HepG2 (cell line): ENCODE results near the gene ZNF3. TPM values are rescaled to one million over a fixed set of nuclear protein-coding genes. Genes with fewer than 3 reads are reported as not detected.
A peak's percentile ranks its signal among the peaks of the same experiment; 100 is the strongest.

Experiments used
- ATAC-seq: fragments of 200-7000 bp; cut with Tn5 transposase; 3 replicates; pipeline ENCODE4 v1.9.1; 2020; ENCODE audit warnings: mild to moderate bottlenecking, moderate library complexity
- BruUV-seq: library from RNA; stranded (reverse); fragments of 400-500 nt; replicated peaks from 2 replicates; lab custom pipeline; 2021; lab: Mats Ljungman, UMichigan
- CTCF ChIA-PET: fragments of 300-600 bp; formaldehyde crosslinking; extraction: SDS; loops from one replicate; lab custom pipeline; 2021; ENCODE audit warnings: low total read pairs, inconsistent platforms, low intra/inter-chr PET ratio; lab: Yijun Ruan, JAX
- POLR2A ChIA-PET: fragments of 350-600 bp; sonication (Branson Sonifier 250); formaldehyde crosslinking; loops from one replicate; lab custom pipeline; 2020; ENCODE audit warnings: antibody characterized with exemption, inconsistent platforms; lab: Yijun Ruan, JAX
- DNase-seq: peaks from one replicate; pipeline ENCODE4 v3.0.0-alpha.2; 2015; ENCODE audit warnings: low spot score
- FAIRE-seq: peaks from 3 replicates; lab custom pipeline; 2011; peaks lifted over from hg19 to GRCh38; lab: Jason Lieb, UNC
- H2AFZ ChIP-seq: one replicate; pipeline ENCODE4 v1.6.1; 2011; ENCODE audit warnings: low read length, inconsistent platforms
- H3K27ac ChIP-seq: fragments of 300-600 bp; 3 replicates; pipeline ENCODE4 v1.8.0; 2011; ENCODE audit warnings: mixed run types, mild to moderate bottlenecking, mixed read lengths, low read length, inconsistent platforms; ENCODE audit not compliant: insufficient read depth; ENCODE audit errors: extremely low read length
- H3K27me3 ChIP-seq, 2 experiments: fragments of 200-600 bp in 1 of 2; 2 replicates in 1 of 2; 3 replicates in 1 of 2; pipeline versions ENCODE4 v1.6.0 to v1.8.0; 2011; ENCODE audit warnings: low read length in 2 of 2, mild to moderate bottlenecking in 2 of 2, moderate library complexity in 2 of 2, inconsistent platforms in 1 of 2; ENCODE audit not compliant: insufficient read depth in 2 of 2, control insufficient read depth in 1 of 2
- H3K36me3 ChIP-seq, 2 experiments: fragments of 200-600 bp in 1 of 2; replicated peaks in 1 of 2; 2 replicates in 1 of 2; 3 replicates in 1 of 2; pipeline versions ENCODE4 v1.5.1 to v1.8.0; 2011; ENCODE audit warnings: low read length in 2 of 2, inconsistent platforms in 1 of 2; ENCODE audit not compliant: insufficient read depth in 2 of 2, control insufficient read depth in 1 of 2
- H3K4me1 ChIP-seq: 2 replicates; pipeline ENCODE4 v1.5.1; 2012; ENCODE audit warnings: low read length, inconsistent platforms; ENCODE audit not compliant: insufficient read depth
- H3K4me2 ChIP-seq: 2 replicates; pipeline ENCODE4 v1.6.0; 2011; ENCODE audit warnings: low read depth, low read length, inconsistent platforms
- H3K4me3 ChIP-seq, 3 experiments: fragments of 200-600 bp in 1 of 3; sonication (generic), shearing (Covaris generic) in 1 of 3; replicated peaks in 1 of 3; 2 replicates each; pipeline ENCODE4 v1.5.1; 2011 to 2016; ENCODE audit warnings: low read length in 3 of 3, inconsistent platforms in 2 of 3, low read depth in 2 of 3, mild to moderate bottlenecking in 2 of 3, control low read depth in 1 of 3, mixed read lengths in 1 of 3; ENCODE audit not compliant: insufficient read depth in 1 of 3
- H3K79me2 ChIP-seq: one replicate; pipeline ENCODE4 v1.6.1; 2011; ENCODE audit warnings: low read length, inconsistent platforms; ENCODE audit not compliant: insufficient read depth
- H3K9ac ChIP-seq: 2 replicates; pipeline ENCODE4 v1.6.0; 2011; ENCODE audit warnings: mild to moderate bottlenecking, low read depth, low read length, inconsistent platforms; ENCODE audit not compliant: insufficient read depth
- H3K9me3 ChIP-seq: 2 replicates; pipeline ENCODE4 v1.5.1; 2012; ENCODE audit warnings: mild to moderate bottlenecking, low read length
- H4K20me1 ChIP-seq: 2 replicates; pipeline ENCODE4 v1.6.0; 2011; ENCODE audit warnings: inconsistent platforms, mild to moderate bottlenecking, low read length, moderate library complexity; ENCODE audit not compliant: insufficient read depth
- ARNT2 ChIP-seq: sonication (generic); formaldehyde crosslinking; IDR thresholded peaks from 2 replicates; pipeline ENCODE4 v1.8.0; 2022; ENCODE audit warnings: mild to moderate bottlenecking, low read depth, missing genetic modification reagents, moderate library complexity
- DNMT3B ChIP-seq: conservative IDR thresholded peaks from 2 replicates; pipeline ENCODE4 v1.6.1; 2016; ENCODE audit warnings: missing biosample characterization, control low read depth
- FOSL2 ChIP-seq: sonication (generic); formaldehyde crosslinking; IDR thresholded peaks from 2 replicates; pipeline ENCODE4 v1.4.0; 2020; ENCODE audit warnings: missing genetic modification reagents
- HOXA7 ChIP-seq: sonication (generic); formaldehyde crosslinking; IDR thresholded peaks from 2 replicates; pipeline ENCODE4 v1.8.1; 2022; ENCODE audit warnings: mild to moderate bottlenecking, missing genetic modification reagents, moderate library complexity
- IRX3 ChIP-seq: sonication (generic); formaldehyde crosslinking; IDR thresholded peaks from 2 replicates; pipeline ENCODE4 v1.8.1; 2023; ENCODE audit warnings: mild to moderate bottlenecking, low read depth, missing genetic modification reagents, borderline replicate concordance
- MTA1 ChIP-seq: sonication (generic); formaldehyde crosslinking; IDR thresholded peaks from 2 replicates; pipeline ENCODE4 v1.4.0; 2020; ENCODE audit warnings: missing genetic modification reagents, mild to moderate bottlenecking, borderline replicate concordance
- NFIC ChIP-seq: IDR thresholded peaks from 2 replicates; pipeline ENCODE4 v1.6.1; 2012; ENCODE audit warnings: mild to moderate bottlenecking, low read length, inconsistent platforms
- NR2C2 ChIP-seq: sonication (generic); formaldehyde crosslinking; IDR thresholded peaks from 2 replicates; pipeline ENCODE4 v1.4.0; 2020; ENCODE audit warnings: missing genetic modification reagents, mild to moderate bottlenecking, moderate library complexity, borderline replicate concordance
- SAFB2 ChIP-seq: sonication (generic); formaldehyde crosslinking; IDR thresholded peaks from 2 replicates; pipeline ENCODE4 v1.5.1; 2020; ENCODE audit warnings: missing genetic modification reagents, low read depth, mild to moderate bottlenecking, borderline replicate concordance
- SRF ChIP-seq: IDR thresholded peaks from 2 replicates; pipeline ENCODE4 v1.6.1; 2011; ENCODE audit warnings: mild to moderate bottlenecking, low read depth, low read length, moderate library complexity
- ZNF224 ChIP-seq: sonication (generic); formaldehyde crosslinking; IDR thresholded peaks from 2 replicates; pipeline ENCODE4 v1.5.0; 2020; ENCODE audit warnings: mild to moderate bottlenecking, missing genetic modification reagents
- ZNF672 ChIP-seq: sonication (generic); formaldehyde crosslinking; IDR thresholded peaks from 2 replicates; pipeline ENCODE4 v1.8.1; 2022; ENCODE audit warnings: missing genetic modification reagents
- ZSCAN9 ChIP-seq: IDR thresholded peaks from 2 replicates; pipeline ENCODE4 v1.6.1; 2016; ENCODE audit warnings: borderline replicate concordance
- WGBS: methylation state at CpG from one replicate; pipeline ENCODE4 v1.1.6; 2017; ENCODE audit warnings: low lambda C conversion rate; 5-methylcytosine and 5-hydroxymethylcytosine counted together
- in situ Hi-C: cut with HindIII; loops from 2 replicates; pipeline ENCODE4 v1.10.0; 2017; ENCODE audit warnings: low pct_unique_long_range_greater_than_20kb; ENCODE audit not compliant: extremely low pct_ligation_motif_present
- intact Hi-C: fragments of 100-400 bp; cut with micrococcal nuclease; formaldehyde crosslinking; loops from one replicate; pipeline ENCODE4 v1.10.0; 2022; ENCODE audit not compliant: unreplicated experiment
- polyA plus RNA-seq, 8 experiments: library from polyadenylated mRNA; depleted of rRNA in 3 of 8; stranded (reverse) in 7 of 8; unstranded in 1 of 8; fragments of >200 nt; fragmentation: Illumina TruSeq in 4 of 8; extraction: Trizol in 4 of 8; gene quantifications; 2 replicates each; pipeline versions ENCODE4 v1.2.1 to v1.2.3, GENCODE V29; 2011 to 2016; ENCODE audit warnings: low read depth in 4 of 8, missing spikeins in 1 of 8, mixed read lengths in 1 of 8; ENCODE audit not compliant: insufficient read depth in 1 of 8
- total RNA-seq, 5 experiments: library from RNA; depleted of rRNA; stranded (reverse); fragments of >200 nt; fragmentation: Illumina TruSeq; extraction: Trizol; gene quantifications; 2 replicates each; pipeline ENCODE4 v1.2.3, GENCODE V29; 2016; ENCODE audit warnings: low read depth in 1 of 5
- TF ChIP-seq, protein P1 (sequence below): sonication (generic); formaldehyde crosslinking; IDR thresholded peaks from 2 replicates; pipeline ENCODE4 v1.4.0; 2020; ENCODE audit warnings: missing genetic modification reagents, borderline replicate concordance
- TF ChIP-seq, protein P2 (sequence below): sonication (generic); formaldehyde crosslinking; IDR thresholded peaks from 2 replicates; pipeline ENCODE4 v1.5.1; 2020; ENCODE audit warnings: missing genetic modification reagents, mild to moderate bottlenecking, borderline replicate concordance
- TF ChIP-seq, protein P3 (sequence below): sonication (generic); formaldehyde crosslinking; conservative IDR thresholded peaks from 2 replicates; pipeline ENCODE4 v1.4.0; 2020; ENCODE audit warnings: missing genetic modification reagents
- TF ChIP-seq, protein P4 (sequence below): sonication (generic); formaldehyde crosslinking; IDR thresholded peaks from 2 replicates; pipeline ENCODE4 v1.4.0; 2020; ENCODE audit warnings: missing genetic modification reagents

ZNF3 gene
- total and polyA plus RNA-seq, 2 of the 13 experiments (the other 11 are each of a cell fraction or from before 2014, with no cell fraction given) = 33.7 to 56.9 TPM

DNA sequence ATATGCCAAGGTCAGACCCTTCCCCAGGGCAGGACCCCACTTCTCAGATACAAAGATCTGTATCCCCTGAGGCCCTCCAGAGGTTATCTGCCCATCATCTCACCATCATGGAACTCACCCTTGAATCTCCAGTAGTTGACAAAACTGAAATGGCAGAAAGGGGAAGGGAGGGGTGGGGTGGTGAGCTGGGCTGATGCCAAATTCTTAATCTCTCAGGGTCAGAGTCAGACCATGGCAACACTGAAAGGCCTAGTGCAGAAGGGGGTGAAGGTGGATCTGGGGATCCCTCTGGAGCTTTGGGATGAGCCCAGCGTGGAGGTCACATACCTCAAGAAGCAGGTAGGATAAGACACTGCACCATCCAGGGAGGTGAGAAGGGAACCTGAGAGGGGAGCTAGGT, 41.0 kb upstream of the ZNF3 start:
- H3K4me3 ChIP-seq = no peak overlapping the region
- H3K27me3 ChIP-seq = no peaks in the 10 kb centered on the region; a peak in 1 of 5 replicates
- H2AFZ ChIP-seq = no peak overlapping the region
- ChIA-PET POLR2A (interaction anchor here (2.2 to 2.3 kb wide), 2 partner anchors 21 to 26 kb away, joined by 6 to 24 read pairs; partner anchors contain the start of genes AP4M1, LAMTOR4 and MCM7), CTCF (interaction anchor here (1.2 kb wide), 1 partner anchor 10 kb away, joined by 3 read pairs; no protein-coding TSS in a partner anchor)
- WGBS = 100% methylated on average over 1 of the region's 1 CpG
- peak overlapping the region; percentile 66 for H3K4me2 ChIP-seq
- no TSS peak for BruUV-seq
- no peaks in the 10 kb centered on the region for H3K36me3 ChIP-seq
- DNase-seq (no peak), ATAC-seq (no peak), FAIRE-seq (no peak)
- H3K27ac ChIP-seq = peak overlapping the region; percentile 66
- H3K4me1 ChIP-seq = peaks cover 59% of the 10 kb centered on the region
- no peaks in the 10 kb centered on the region for H4K20me1 ChIP-seq
- H3K79me2 ChIP-seq = peaks cover 13% of the 10 kb centered on the region
- intact Hi-C loops (no loop called here), in situ Hi-C loops (no loop called here)
- H3K9ac ChIP-seq = no peak overlapping the region
- H3K9me3 ChIP-seq = no peaks in the 10 kb centered on the region
- TF ChIP-seq ZNF224 (CRISPR knock-in tag) (no peak), FOSL2 (no peak), NFIC (0 out of 2 replicates have a peak, but pooled peaks have one; percentile 2), DNMT3B (CRISPR knock-in tag) (no peak), SRF (no peak), SAFB2 (0 out of 2 replicates have a peak, but pooled peaks have one; percentile 11), ZSCAN9 (0 out of 2 replicates have a peak, but pooled peaks have one; percentile 3), NR2C2 (CRISPR knock-in tag) (no peak), ZNF672 (CRISPR knock-in tag) (no peak), MTA1 (CRISPR knock-in tag) (no peak), HOXA7 (CRISPR knock-in tag) (no peak), IRX3 (CRISPR knock-in tag) (no peak), ARNT2 (CRISPR knock-in tag) (0 out of 2 replicates have a peak, but pooled peaks have one; percentile 5)
- TF ChIP-seq, protein P1, sequence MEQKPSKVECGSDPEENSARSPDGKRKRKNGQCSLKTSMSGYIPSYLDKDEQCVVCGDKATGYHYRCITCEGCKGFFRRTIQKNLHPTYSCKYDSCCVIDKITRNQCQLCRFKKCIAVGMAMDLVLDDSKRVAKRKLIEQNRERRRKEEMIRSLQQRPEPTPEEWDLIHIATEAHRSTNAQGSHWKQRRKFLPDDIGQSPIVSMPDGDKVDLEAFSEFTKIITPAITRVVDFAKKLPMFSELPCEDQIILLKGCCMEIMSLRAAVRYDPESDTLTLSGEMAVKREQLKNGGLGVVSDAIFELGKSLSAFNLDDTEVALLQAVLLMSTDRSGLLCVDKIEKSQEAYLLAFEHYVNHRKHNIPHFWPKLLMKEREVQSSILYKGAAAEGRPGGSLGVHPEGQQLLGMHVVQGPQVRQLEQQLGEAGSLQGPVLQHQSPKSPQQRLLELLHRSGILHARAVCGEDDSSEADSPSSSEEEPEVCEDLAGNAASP (CRISPR knock-in tag) = no peak
- TF ChIP-seq, protein P2, sequence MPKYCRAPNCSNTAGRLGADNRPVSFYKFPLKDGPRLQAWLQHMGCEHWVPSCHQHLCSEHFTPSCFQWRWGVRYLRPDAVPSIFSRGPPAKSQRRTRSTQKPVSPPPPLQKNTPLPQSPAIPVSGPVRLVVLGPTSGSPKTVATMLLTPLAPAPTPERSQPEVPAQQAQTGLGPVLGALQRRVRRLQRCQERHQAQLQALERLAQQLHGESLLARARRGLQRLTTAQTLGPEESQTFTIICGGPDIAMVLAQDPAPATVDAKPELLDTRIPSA (CRISPR knock-in tag) = no peak
- TF ChIP-seq, protein P3, sequence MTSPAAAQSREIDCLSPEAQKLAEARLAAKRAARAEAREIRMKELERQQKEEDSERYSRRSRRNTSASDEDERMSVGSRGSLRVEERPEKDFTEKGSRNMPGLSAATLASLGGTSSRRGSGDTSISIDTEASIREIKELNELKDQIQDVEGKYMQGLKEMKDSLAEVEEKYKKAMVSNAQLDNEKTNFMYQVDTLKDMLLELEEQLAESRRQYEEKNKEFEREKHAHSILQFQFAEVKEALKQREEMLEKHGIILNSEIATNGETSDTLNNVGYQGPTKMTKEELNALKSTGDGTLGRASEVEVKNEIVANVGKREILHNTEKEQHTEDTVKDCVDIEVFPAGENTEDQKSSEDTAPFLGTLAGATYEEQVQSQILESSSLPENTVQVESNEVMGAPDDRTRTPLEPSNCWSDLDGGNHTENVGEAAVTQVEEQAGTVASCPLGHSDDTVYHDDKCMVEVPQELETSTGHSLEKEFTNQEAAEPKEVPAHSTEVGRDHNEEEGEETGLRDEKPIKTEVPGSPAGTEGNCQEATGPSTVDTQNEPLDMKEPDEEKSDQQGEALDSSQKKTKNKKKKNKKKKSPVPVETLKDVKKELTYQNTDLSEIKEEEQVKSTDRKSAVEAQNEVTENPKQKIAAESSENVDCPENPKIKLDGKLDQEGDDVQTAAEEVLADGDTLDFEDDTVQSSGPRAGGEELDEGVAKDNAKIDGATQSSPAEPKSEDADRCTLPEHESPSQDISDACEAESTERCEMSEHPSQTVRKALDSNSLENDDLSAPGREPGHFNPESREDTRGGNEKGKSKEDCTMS (CRISPR knock-in tag) = no peak
- TF ChIP-seq, protein P4, sequence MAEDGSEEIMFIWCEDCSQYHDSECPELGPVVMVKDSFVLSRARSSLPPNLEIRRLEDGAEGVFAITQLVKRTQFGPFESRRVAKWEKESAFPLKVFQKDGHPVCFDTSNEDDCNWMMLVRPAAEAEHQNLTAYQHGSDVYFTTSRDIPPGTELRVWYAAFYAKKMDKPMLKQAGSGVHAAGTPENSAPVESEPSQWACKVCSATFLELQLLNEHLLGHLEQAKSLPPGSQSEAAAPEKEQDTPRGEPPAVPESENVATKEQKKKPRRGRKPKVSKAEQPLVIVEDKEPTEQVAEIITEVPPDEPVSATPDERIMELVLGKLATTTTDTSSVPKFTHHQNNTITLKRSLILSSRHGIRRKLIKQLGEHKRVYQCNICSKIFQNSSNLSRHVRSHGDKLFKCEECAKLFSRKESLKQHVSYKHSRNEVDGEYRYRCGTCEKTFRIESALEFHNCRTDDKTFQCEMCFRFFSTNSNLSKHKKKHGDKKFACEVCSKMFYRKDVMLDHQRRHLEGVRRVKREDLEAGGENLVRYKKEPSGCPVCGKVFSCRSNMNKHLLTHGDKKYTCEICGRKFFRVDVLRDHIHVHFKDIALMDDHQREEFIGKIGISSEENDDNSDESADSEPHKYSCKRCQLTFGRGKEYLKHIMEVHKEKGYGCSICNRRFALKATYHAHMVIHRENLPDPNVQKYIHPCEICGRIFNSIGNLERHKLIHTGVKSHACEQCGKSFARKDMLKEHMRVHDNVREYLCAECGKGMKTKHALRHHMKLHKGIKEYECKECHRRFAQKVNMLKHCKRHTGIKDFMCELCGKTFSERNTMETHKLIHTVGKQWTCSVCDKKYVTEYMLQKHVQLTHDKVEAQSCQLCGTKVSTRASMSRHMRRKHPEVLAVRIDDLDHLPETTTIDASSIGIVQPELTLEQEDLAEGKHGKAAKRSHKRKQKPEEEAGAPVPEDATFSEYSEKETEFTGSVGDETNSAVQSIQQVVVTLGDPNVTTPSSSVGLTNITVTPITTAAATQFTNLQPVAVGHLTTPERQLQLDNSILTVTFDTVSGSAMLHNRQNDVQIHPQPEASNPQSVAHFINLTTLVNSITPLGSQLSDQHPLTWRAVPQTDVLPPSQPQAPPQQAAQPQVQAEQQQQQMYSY (CRISPR knock-in tag) = no peak
